Left hindlimb (tissue), 1 donor: ENCODE measurements around the gene RAPGEF5.

Source experiments
- DNase-seq: peaks from one replicate; pipeline ENCODE4 v3.0.0-alpha.2; 2018

RAPGEF5 gene

DNA sequence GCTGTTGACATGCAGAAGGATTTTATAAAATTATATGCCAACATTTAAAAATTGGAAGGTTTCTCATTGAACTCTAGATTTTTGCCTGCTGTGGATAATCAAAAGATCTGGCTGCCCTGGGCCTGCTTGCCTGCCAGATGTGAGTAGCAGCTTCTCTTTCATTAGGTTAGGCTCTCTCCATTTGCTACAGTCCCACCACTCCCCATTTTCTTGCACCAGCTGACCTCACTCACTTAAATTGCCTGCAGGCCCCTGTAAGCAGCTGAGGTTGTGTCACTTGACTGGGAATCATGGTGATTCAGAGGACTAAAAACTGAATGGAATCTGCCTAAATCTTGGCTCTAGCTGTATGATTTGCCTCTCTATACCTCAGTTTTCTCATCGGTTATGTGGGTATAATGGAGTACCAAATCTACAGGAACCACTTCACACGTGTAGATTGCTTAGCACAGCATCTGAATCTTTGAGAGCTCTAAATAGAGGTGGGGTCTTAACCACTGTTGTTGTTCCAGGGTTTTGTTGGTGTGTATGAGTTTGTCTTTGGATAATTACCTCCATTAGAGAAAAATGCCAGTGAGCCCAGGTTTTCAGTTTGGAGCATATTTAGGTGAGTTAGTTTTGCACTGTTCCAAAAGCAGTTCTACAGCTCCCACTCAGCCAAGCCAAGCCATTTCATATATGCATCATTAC lies 18.6 kb upstream of the RAPGEF5 start:
- no peak for DNase-seq

DNA sequence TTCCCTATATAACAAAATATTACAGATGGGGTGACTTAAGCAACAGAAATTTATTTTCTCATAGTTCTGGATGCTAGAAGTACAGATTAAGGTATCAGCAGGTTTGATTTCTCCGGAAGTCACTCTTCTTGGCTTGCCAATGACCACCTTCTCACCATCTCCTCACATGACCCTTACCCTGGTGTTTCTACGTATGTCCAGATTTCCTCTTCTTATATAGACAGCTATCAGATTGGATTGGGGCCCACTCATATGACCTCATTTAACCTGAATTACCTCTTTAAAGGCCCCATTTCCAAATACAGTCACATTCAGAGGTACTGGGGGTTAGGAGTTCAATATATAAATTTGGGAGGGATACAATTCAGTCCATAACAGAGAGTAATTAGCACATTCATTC lies 17.0 kb upstream of the RAPGEF5 start:
- no peak for DNase-seq

DNA sequence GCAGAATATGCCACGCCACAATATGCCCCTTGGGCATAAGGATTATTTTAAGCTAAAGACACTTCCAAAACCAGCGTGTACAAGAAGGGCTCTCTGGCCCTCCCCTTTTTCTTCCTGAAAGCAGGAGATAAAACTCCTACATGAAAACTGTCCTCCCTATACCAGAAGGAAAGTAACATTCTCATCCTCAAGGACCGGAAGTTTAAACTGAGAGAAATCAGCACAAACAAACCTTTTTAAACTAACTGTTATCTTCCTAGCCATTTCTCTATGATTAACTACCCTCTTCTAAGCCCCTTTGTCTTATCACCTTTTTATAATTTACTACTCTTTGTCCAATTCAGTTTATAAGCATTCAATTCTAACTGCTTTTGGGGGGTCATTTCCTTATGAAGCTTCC lies 16.4 kb upstream of the RAPGEF5 start:
- DNase-seq, result no peak

DNA sequence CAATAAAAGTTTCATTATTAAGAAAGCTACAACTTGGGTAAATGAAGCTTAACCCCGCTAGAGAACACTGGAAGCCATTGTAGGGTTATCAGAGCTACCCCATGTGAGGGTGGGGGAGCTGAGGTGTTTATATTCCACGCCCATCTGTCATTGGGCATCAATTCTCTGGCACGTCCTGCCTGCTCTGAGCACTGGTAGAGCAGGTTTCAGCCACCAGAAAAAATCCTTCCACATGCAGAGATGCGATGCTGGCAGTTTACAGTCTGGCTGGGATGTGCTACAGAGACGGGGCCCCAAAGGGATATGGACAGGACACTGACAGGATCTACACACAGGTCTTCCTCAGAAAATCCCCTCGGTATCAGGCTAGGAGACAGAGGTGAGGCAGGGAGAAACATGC lies 15.9 kb upstream of the RAPGEF5 start:
- no peak for DNase-seq

DNA sequence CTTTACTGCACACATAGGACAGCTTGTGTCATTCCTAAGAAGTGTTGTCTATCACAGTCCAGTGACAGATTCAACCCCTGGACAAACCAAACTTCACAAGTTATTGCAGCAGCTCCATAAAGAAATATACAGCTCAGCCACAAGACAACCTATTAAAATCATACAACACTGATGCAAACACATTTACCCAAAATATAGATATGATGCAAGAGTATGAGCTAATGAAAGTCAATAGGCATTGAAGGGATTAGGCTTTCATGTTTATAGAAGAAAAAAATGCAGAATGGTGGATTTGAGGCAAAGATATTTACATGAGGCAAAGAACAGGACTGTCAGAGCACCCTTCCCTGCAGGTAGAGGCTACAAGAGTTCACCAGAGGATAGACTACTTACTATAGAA lies 14.9 kb upstream of the RAPGEF5 start:
- DNase-seq, result no peak

DNA sequence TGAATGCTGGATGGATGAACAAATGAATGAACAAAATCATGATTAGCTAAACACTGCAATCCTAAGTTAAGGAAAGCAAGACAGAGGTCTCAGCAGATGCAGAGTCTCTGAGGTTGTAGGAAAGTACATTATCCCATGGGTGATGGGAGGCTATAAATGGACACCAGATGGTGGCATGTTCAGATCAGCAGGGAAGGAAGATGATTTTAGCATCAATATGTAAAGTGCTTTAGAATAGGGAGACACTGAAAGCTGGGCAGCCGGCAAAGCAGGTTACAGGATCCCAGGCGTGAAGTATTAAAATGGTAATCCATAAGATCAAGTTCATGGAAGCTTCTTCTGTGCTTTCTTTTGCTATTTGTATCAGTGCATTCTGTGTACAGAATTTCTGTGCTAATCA lies 7.9 kb upstream of the RAPGEF5 start:
- DNase-seq, result no peak

DNA sequence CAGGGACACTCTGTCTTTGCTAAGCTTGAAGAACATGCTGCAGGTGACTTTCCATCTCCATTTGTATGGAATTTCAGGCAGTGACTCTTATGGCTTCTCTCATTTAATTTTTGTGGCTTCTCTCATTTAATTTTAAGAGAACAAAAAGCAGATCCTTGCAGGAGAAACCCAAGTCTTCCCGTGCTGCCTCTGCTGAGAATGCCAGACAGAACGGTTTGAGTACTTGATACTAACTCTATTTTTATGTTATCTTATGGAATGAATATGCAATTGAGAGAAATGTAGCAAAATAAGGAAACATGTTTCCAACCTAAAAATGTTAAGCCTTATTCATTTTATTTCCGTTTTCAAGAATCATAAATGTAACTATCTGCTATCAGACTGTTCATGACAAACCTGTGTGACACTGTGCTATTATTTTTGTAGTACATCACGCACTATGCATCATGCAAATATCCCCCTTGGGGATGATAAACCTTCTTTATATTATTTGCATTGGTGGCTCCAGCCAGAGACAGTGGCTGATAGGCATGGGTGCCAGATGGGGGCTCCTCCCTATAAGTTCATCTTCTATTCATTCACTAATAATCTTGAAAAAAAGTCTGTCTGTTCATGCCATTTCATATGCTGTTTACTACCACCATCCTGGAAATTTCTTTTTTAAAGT lies 6.9 kb upstream of the RAPGEF5 start:
- no peak for DNase-seq

DNA sequence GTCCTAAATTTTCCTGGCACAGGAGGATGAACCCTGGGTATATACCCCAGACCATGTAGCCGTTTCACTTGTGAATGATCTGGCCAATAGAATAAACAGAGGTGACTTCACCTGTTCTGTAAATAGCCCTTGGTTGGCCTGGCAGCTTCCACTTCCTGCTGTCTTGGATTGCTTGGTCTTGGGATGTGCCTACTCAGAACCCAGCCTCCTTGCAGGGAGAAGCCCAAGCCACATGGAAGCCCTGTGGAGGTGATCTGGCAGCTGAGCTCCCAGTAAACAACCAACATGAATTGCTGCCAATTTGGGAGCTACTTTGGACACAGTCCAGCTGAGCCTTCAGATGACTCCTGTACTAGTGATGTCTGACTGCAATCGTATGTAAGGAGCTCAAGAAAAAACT lies 4.8 kb upstream of the RAPGEF5 start:
- DNase-seq, result no peak

DNA sequence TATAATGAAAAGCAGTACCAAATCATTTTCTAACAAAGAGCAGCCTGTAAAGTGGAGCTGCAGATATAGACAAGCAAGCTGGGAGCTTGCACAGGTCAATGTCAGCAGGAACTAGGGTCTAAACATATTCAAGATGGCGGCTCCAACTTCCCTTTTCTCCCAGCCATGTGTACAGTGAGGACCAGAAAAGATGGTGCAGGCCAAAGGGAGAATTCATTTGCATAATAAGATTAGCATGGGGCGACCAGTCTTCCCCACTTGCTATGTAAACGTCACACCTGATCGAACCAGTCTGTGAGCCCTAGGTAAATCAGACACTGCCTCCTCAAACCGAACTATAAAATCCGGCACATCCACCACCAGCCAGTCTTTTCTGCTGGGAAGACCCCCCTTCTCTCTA lies 4.4 kb upstream of the RAPGEF5 start:
- no peak for DNase-seq

DNA sequence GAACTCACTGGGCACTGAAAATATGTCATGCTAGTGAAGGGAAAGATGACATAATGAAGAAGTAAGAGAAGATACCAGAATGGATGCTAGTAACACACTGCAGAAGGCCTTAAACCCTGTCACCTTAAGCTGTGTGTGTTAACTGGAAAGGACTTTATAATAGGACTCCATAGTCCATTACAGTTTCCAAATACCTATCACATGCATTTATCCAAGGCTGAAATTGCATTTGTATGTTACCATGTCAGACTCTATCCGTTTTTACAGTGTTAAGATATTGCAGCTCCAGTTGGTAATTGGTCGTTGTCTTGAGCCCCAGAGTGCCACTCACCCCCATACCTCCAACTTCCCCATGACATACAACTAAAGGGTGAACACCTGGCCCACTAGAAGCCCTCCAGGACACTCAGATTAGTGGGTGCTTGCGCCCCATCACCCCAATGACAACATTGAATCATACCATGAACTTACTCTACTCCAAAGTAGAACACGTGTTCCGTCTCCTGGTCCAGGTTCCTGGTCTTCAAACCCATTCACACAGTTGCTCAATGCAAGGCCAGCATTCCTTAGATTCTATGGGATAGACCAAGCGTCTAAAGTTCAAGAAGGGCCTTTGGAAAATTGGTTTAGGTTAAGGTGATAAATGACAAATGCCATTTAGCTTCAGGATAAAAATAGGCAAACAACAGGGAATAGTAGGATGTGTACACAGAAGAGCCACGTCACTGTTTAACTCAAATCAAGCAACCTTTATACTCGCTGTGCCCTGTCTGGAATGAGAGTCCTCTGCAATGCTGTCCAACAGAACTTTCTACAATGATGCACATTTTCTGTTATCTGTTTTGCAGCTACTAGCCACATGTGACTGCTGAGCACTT lies 2.1 kb upstream of the RAPGEF5 start:
- DNase-seq, result no peak

DNA sequence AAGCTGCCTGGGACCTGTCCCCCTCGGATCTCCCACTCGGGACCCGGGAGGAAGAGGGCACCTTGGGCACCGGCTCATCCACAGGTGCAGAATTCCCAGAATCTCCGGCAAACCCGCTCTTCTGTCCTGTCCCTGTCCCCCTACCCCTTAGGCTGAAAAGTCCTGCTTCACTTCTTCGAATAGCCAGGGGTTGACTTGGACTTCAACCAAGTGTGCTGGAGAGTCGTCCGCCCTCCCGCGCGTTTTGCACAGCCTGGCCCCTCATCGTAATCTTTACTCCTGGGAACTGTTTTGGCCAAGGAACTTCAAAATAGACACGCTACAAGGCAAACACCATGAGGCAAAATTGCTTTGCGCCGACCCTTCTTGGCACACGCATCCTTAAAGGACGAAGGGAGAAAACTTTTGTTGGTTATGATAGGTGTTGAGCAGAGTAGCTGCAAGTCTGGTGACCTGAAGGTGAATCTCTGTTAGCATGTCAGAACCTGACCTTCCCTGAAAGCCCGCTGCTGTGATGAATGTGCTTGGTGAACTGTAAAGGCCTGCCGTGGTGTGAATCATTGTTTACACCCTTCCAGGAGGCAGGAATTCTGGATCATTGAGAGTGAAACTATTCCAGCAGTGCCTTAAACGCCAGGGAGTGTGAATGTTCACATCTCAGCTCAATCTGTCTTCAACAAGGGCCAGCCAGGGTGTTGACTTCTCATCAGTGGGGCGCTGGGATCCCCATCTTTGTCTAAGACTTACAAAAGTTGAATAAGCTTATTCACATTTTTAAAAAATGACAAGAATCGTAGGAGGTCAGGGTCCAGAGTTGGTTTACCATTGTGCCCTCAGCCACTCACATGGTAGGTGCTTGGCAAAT lies 589 bp upstream of the RAPGEF5 start:
- no peak for DNase-seq

DNA sequence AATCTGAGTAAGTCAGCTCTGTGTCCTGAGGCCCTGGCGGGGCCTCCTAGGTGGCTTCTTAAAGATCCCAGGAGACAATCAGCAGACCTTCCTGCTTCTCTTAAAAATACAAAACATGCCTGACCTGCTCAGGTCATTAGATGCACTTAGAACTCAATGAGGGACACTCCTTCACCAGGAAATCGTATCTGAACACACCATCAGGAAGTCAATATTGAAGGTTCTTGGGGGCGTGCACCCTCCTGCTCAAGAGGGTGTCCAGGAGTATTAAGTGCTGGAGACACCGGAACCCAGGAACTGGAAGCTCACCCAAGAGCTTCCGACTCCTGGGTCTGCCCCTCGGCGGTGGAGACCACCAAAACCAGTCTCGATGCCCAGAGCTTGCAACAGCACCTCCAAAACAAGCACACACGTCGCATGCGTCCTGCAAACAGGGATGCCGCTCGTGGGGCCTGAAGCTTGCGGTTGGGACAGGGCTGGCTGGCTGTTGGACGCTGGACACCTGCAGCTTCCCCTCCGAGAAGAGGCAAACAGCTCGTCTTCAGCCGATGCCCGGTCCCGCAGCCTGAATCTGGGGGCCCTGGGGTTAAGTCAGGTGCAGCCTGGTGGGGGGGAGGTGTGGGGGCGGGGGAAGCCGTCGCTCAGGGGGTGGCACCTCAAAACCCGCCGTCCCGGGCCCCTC lies 803 bp downstream of the RAPGEF5 start:
- no peak for DNase-seq

DNA sequence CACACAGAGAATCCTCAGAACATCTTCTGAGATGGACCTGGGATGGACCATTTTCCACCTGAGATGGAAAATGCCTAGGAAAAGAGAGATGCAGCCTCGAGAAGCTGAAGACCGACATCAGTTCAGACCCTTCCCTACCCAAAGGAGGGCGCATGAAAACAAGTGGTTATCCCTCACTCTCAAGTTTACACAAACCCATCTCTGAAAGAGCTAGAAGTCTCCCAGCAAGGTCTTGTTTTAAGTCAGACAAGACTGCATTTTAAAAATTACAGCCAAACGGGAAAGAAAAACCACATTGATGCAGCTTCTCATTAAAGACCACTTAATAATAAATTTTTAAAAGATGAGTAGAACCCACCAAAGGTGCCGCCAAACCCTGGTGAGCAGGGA lies 1.3 kb downstream of the RAPGEF5 start:
- DNase-seq, result no peak

DNA sequence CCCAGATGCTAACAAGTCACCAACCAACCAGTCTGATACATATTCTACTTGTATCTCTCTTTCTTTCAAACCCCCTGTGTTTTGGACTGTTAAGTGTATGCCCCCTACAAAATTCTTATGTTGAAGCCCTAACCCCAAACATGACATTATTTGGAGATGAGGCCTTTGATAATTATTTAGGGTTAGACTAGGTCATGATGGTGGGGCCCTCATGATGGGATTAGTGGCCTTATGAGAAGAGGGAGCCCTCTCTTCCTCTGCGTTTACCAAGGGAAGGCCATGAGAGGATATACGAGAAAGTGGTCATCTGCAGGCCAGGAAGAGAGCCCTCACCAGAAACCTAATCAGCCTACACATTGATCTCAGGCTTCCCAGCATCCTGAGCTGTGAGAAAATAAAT lies 2.5 kb downstream of the RAPGEF5 start:
- DNase-seq, result no peak

DNA sequence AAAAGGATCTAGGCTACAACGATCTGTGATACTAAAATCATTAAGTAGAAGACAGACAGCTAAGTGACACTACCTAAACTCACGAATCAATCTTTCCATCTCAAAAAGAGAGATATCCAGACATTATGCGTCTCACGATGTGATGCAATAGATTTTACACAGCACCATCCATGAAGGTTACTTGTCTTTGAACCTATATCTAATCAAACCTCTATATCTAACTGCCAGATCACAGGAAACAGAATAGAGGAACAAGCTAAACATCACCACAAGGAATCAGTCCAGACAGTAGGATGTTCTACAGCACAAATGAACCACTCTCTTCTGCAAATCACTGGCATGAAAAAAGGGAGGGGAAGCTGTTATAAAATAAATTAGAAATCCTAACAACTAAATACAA lies 4.1 kb downstream of the RAPGEF5 start:
- DNase-seq, result no peak

DNA sequence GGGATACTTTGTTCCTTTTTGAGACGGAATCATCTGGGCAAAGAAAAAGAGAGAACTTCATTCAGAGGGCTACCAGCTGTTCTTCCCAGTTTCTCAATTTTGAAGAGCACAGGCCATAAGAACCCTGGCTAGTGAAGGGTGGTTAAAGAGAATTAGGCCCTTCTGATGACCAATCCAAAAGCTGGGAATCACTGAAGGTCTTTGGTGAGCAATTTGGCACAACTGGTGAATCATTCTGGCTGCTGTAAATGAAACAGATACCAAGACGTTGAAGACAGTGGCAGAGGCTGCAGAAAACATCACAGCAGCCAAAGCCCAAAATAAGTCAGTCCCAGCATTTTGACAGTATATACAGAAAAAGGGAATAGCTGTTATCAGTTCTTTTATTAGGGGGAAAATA lies 5.1 kb downstream of the RAPGEF5 start:
- DNase-seq, result no peak

DNA sequence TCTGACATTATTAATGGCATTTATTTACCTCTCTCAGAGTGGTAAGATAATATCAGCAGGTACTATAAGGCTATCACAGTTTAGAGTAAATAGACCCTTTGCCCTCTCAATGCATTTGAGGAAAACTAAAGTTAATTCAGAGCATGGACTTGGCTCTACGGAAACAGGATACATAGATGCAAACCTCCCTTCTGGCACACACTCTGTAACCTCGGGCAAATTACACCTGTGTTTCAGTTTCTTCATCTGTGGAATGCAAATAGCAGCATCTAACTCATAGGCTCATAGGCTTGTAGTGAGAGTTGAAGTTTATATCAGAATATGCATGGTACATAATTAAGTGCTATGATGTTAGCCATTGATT lies 5.6 kb downstream of the RAPGEF5 start:
- no peak for DNase-seq

DNA sequence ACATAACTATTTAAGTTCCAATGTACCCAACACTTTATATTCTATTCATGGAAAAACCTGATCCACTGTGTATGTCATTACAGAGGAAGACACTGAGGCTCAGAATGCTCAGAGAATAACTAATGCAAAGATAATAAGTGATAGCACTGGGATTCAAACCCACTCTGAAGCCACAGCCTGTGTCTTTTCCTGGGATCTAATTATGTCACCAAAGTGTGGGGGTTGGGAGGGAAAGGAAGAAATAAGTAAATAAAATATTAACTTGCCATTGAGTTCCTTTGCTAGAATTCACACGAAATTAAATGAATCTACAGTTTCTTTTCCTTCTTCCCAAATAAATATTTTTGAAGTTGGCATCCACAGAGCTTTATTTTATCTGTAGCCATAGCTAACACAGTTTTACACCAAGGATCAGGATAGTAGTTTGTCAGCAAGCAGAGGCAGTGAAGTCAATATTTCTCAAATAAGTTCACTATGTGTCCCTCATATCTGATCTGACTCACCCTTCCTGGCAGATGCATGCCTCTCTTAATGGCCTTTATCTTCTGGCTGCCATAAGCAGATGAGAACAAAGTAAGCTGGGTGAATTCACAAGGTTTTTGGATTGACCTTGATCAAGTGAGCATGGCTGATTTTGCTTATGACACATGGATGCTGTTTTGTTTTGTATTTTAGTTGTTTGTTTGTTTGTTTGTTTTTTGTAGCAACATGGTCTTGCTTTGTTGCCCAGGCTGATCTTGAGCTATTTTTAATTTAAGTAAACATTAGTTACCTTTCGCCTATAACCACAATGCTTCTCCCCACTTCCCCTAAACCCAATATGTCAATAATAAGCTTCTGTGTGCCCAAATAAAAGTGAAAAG lies 6.3 kb downstream of the RAPGEF5 start:
- DNase-seq, result no peak

DNA sequence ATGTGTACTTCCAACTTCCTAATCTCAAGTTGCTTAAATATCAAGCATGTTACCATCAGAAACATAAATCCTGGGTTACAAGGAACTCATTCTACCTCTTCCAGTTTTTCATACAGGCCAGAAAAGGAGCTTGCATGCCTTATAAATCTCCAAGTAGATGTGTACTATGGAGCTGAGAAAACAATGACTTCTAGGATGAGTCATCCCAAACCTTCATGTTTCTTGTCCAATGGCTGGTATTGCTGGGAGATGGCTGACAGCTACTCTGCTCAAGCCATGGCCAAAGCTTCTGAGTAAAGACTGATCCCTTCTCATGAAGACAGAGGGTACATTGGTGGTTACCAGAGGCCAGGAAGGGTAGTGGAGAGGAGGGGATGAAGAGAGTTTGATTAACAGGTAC lies 8.6 kb downstream of the RAPGEF5 start:
- no peak for DNase-seq

DNA sequence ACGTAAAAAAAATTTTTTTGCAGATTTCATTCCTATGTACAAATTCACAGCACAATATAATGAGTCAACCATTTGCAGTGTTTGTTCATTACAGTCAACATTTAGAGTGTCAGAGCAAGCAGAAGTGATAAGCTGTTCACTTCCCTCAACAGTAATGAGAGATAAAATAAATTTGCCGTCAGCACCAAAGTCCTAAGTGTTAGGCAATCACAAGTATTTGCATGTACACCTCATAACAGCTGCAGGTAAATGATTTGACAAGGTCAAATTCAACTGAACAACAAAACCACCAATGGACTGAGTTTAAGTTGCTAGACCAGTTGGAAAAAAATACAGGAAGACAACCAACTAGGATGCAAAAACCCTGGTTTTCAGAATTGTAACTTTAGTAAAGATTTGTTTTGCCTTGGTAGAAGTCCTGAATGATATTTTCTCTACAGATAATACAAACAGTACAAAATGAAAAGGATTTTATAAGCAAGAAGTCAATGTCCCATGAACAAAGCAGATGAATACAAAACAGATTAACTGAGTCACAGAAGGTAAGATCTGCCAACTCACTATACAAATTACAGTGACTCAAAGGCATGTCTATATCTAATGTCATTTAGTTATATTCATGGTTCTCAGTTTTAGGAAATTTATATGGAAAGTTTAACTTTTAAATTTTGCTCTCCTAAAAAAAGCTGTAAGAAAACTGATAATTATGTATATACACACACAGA lies 10.4 kb downstream of the RAPGEF5 start:
- DNase-seq, result no peak

DNA sequence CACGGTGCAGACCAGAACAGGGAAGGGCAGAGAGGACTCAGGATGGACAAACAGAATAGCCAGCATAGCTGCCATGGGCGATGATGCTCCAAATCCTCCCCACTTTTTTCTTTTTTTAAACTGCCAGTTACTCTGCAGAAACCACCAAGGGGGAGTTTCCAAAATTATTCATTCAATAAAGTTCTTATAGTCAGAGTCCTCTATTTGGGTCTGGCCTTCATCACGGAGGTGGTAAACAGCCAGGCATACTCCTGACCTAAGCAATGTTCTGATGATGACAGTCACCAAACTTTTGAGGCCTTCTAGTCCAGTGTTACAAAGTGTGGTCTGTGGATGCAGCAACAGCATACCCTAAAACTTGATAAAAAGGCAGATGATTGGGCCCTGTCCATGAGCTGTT lies 12.3 kb downstream of the RAPGEF5 start:
- no peak for DNase-seq
